Fibroblast of lung (primary cell): ENCODE measurements around the gene ECHS1.

Source experiments
- CTCF ChIP-seq, 2 donors: IDR thresholded peaks in 1 of 2; conservative IDR thresholded peaks in 1 of 2; 1 replicate in 1 of 2; 2 replicates in 1 of 2; pipeline ENCODE4 v1.5.1; 2011 to 2012; ENCODE audit warnings: low read length in 2 of 2, control low read depth in 1 of 2, inconsistent platforms in 1 of 2, low read depth in 1 of 2, mild to moderate bottlenecking in 1 of 2
- EZH2 ChIP-seq: IDR thresholded peaks from 2 replicates; pipeline ENCODE4 v1.5.1; 2012; ENCODE audit warnings: low read length, control low read depth, mild to moderate bottlenecking; ENCODE audit errors: missing control alignments

- TF ChIP-seq CTCF (conservative IDR thresholded peaks at IDR 0.05 in 1 of 2, IDR thresholded peaks at IDR 0.05 in 1 of 2; ENCODE audit: low read depth in 1 of 2, low read length in 2 of 2) (no peak), EZH2 (no peak)
Observed at GRCh38 chr10:133357285-133358161, 15.6 kb downstream of the ECHS1 start, which contains the start of gene FUOM.
